ENCODE measurements around the gene PTPRZ1. TPM values are rescaled to one million over a fixed set of nuclear protein-coding genes. Genes with fewer than 3 reads are reported as not detected.

PTPRZ1 gene
- total and polyA plus RNA-seq, 10 of the 15 experiments (the other 5 are each of a cell fraction or from before 2014, with no cell fraction given), result 0.05 to 0.21 (median 0.11) TPM; not detected in 7

- intact Hi-C loops (cut with micrococcal nuclease; ENCODE audit: unreplicated experiment), result no loop called here
- H3K36me3 ChIP-seq (ENCODE audit: control insufficient read depth in 2 of 2, insufficient read depth in 2 of 2, low read length in 1 of 2), result no peaks in the 10 kb centered on the region
- CTCF ChIA-PET, result interaction anchor here (1.0 kb wide), 1 partner anchor 22 kb away, joined by 3 read pairs; no protein-coding TSS in a partner anchor
- no peaks in the 10 kb centered on the region for H4K20me1 ChIP-seq (ENCODE audit: control insufficient read depth, insufficient read depth)
- no peaks in the 10 kb centered on the region for H3K4me1 ChIP-seq (ENCODE audit: control insufficient read depth, insufficient read depth, low read length)
- no peak for FAIRE-seq
- BruUV-seq (replicated peaks), result no TSS peak
- H3K4me2 ChIP-seq (ENCODE audit: control insufficient read depth, insufficient read depth), result no peak overlapping the region
- no peak overlapping the region for H2AFZ ChIP-seq (ENCODE audit: control insufficient read depth, low read depth, low read length)
- DNase-seq (ENCODE audit: low read depth, low spot score), result no peak
- in situ Hi-C loops (cut with MboI), result no loop called here
- SMC1A ChIA-PET (ENCODE audit: uncharacterized antibody, unreplicated experiment), result no interaction called here
- H3K79me2 ChIP-seq (ENCODE audit: control insufficient read depth, insufficient read depth, low read length), result no peaks in the 10 kb centered on the region
- no peak overlapping the region for H3K4me3 ChIP-seq
- POLR2A ChIA-PET, result no interaction called here
- H3K27me3 ChIP-seq (replicated peaks in 1 of 2; ENCODE audit: control insufficient read depth in 2 of 2, insufficient read depth in 2 of 2, low read length in 1 of 2), result no peaks in the 10 kb centered on the region
- H3K27ac ChIP-seq (ENCODE audit: control insufficient read depth, insufficient read depth), result no peak overlapping the region
- ATAC-seq, result no peak
- no peak overlapping the region for H3K9ac ChIP-seq (ENCODE audit: control insufficient read depth, insufficient read depth, low read length)
- RAD21 ChIA-PET (ENCODE audit: unreplicated experiment), result no interaction called here
- 53% methylated on average over 3 of the region's 3 CpGs for WGBS (ENCODE audit: insufficient coverage, insufficient replicate concordance, low lambda C conversion rate, missing lambda C conversion rate)
- H3K9me3 ChIP-seq (replicated peaks; ENCODE audit: control insufficient read depth, insufficient read depth, low read length), result no peaks in the 10 kb centered on the region
- TF ChIP-seq ELK1 (IDR thresholded peaks at IDR 0.05; ENCODE audit: low read depth, low read length) (no peak), TCF7 (IDR thresholded peaks at IDR 0.05; ENCODE audit: borderline replicate concordance) (no peak), BHLHE40 (IDR thresholded peaks at IDR 0.05; ENCODE audit: borderline replicate concordance in 1 of 2, low read depth in 2 of 2, low read length in 1 of 2) (no peak), MTA3 (IDR thresholded peaks at IDR 0.05; ENCODE audit: borderline replicate concordance, low read length) (no peak), NR2F1 (conservative IDR thresholded peaks at IDR 0.05) (no peak), CBX5 (IDR thresholded peaks at IDR 0.05; ENCODE audit: low read depth) (no peak), FOXK2 (IDR thresholded peaks at IDR 0.05) (no peak), EGR1 (IDR thresholded peaks at IDR 0.05; ENCODE audit: borderline replicate concordance in 1 of 2, low read depth in 2 of 2, low read length in 2 of 2) (no peak), STAT3 (IDR thresholded peaks at IDR 0.05; ENCODE audit: low read depth, low read length) (no peak), MYC (IDR thresholded peaks at IDR 0.05; ENCODE audit: insufficient read depth, insufficient read length, insufficient replicate concordance, low read length, severe bottlenecking) (no peak), CUX1 (IDR thresholded peaks at IDR 0.05; ENCODE audit: insufficient replicate concordance, low read depth, low read length) (no peak), SUPT20H (IDR thresholded peaks at IDR 0.05; ENCODE audit: borderline replicate concordance, control insufficient read depth, low read depth, low read length) (no peak), BMI1 (IDR thresholded peaks at IDR 0.05; ENCODE audit: borderline replicate concordance) (no peak)
- TF ChIP-seq, protein P1, sequence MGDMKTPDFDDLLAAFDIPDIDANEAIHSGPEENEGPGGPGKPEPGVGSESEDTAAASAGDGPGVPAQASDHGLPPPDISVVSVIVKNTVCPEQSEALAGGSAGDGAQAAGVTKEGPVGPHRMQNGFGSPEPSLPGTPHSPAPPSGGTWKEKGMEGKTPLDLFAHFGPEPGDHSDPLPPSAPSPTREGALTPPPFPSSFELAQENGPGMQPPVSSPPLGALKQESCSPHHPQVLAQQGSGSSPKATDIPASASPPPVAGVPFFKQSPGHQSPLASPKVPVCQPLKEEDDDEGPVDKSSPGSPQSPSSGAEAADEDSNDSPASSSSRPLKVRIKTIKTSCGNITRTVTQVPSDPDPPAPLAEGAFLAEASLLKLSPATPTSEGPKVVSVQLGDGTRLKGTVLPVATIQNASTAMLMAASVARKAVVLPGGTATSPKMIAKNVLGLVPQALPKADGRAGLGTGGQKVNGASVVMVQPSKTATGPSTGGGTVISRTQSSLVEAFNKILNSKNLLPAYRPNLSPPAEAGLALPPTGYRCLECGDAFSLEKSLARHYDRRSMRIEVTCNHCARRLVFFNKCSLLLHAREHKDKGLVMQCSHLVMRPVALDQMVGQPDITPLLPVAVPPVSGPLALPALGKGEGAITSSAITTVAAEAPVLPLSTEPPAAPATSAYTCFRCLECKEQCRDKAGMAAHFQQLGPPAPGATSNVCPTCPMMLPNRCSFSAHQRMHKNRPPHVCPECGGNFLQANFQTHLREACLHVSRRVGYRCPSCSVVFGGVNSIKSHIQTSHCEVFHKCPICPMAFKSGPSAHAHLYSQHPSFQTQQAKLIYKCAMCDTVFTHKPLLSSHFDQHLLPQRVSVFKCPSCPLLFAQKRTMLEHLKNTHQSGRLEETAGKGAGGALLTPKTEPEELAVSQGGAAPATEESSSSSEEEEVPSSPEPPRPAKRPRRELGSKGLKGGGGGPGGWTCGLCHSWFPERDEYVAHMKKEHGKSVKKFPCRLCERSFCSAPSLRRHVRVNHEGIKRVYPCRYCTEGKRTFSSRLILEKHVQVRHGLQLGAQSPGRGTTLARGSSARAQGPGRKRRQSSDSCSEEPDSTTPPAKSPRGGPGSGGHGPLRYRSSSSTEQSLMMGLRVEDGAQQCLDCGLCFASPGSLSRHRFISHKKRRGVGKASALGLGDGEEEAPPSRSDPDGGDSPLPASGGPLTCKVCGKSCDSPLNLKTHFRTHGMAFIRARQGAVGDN (IDR thresholded peaks at IDR 0.05), result no peak
These were observed 197.9 kb downstream of the PTPRZ1 start for GRCh38 chr7:122070834-122071233.

Data from GM12878 (cell line).